ENCODE measurements around the gene DIRAS1. TPM values are rescaled to one million over a fixed set of nuclear protein-coding genes. Genes with fewer than 3 reads are reported as not detected.

The DIRAS1 gene
- total and polyA plus RNA-seq, 2 of the 8 experiments (the other 6 are each of a cell fraction or from before 2014, with no cell fraction given), result 20.2 to 22.3 TPM

GRCh38 chr19:2726904-2727639 is 5.9 kb upstream of the DIRAS1 start:
- Histone ChIP-seq H3K79me2 (ENCODE audit: control insufficient read depth in 1 of 2, insufficient read depth in 2 of 2, low read length in 2 of 2) (no peaks in the 10 kb centered on the region), H2BK20ac (ENCODE audit: low read length) (no peak overlapping the region), H3K9ac (replicated peaks in 1 of 4; ENCODE audit: extremely low read depth in 1 of 4, low read depth in 3 of 4, low read length in 3 of 4) (no peak overlapping the region), H2BK15ac (ENCODE audit: low read length) (no peak overlapping the region), H3K27ac (ENCODE audit: low read depth, low read length) (no peak overlapping the region), H2BK120ac (replicated peaks; ENCODE audit: low read depth, low read length) (no peak overlapping the region), H4K8ac (ENCODE audit: extremely low read depth, insufficient read depth, low read length) (no peak overlapping the region; the same call in 1 of the 2 replicates), H2AK5ac (ENCODE audit: low read depth, low read length) (no peak overlapping the region), H2BK12ac (ENCODE audit: low read depth, low read length) (no peak overlapping the region), H4K91ac (replicated peaks; ENCODE audit: insufficient read length, low read length) (no peak overlapping the region), H3K56ac (replicated peaks; ENCODE audit: insufficient read length, low read depth, low read length) (no peak overlapping the region), H4K20me1 (replicated peaks in 1 of 2; ENCODE audit: control insufficient read depth in 1 of 2, insufficient read depth in 2 of 2, low read length in 2 of 2) (peaks cover 0 to 2% of the 10 kb centered on the region in 2 experiments), H3K23me2 (ENCODE audit: low read depth, low read length) (no peaks in the 10 kb centered on the region), H3K4me3 (ENCODE audit: extremely low read depth in 1 of 4, insufficient read depth in 2 of 4, low read depth in 3 of 4, low read length in 4 of 4) (no peak overlapping the region), H4K5ac (ENCODE audit: insufficient read length, low read depth, low read length) (no peak overlapping the region), H3K23ac (ENCODE audit: insufficient read length) (no peak overlapping the region), H3K27me3 (replicated peaks in 1 of 4; ENCODE audit: control insufficient read depth in 3 of 4, extremely low read depth in 1 of 4, insufficient read depth in 3 of 4, low read length in 3 of 4) (peaks cover 0 to 5% (median 2%) of the 10 kb centered on the region in 4 experiments; a peak in 4 of 7 replicates), H3K4me2 (ENCODE audit: insufficient read depth in 1 of 2, low read depth in 2 of 2, low read length in 2 of 2) (peak overlapping the region in 1 of 2 experiments; percentile 46; a peak in 2 of 4 replicates), H3K79me1 (ENCODE audit: low read depth, low read length) (no peaks in the 10 kb centered on the region), H2AFZ (ENCODE audit: low read length) (no peak overlapping the region), H3K14ac (ENCODE audit: insufficient read length) (no peak overlapping the region), H2BK5ac (ENCODE audit: low read depth, low read length) (no peak overlapping the region), H3K4me1 (replicated peaks in 1 of 4; ENCODE audit: control insufficient read depth in 3 of 4, insufficient read depth in 4 of 4, low read length in 3 of 4) (peaks cover 0 to 9% (median 0%) of the 10 kb centered on the region in 4 experiments; a peak in 1 of 7 replicates), H3K9me3 (ENCODE audit: insufficient read depth in 2 of 2, low read depth in 1 of 2, low read length in 1 of 2) (no peaks in the 10 kb centered on the region), H3K36me3 (ENCODE audit: control insufficient read depth in 2 of 4, insufficient read depth in 4 of 4, low read length in 3 of 4) (no peaks in the 10 kb centered on the region), H3K4ac (replicated peaks; ENCODE audit: insufficient read length, low read depth, low read length) (no peak overlapping the region), H3K18ac (ENCODE audit: extremely low read depth, low read length) (no peak overlapping the region; the same call in 1 of the 2 replicates)
- DNase-seq (ENCODE audit: low read depth in 1 of 2, low spot score in 2 of 2), result no peak
- WGBS, 2 experiments (ENCODE audit: extremely low coverage in 1 of 2, insufficient coverage in 1 of 2, insufficient read length in 1 of 2, insufficient replicate concordance in 2 of 2, low coverage in 1 of 2, low lambda C conversion rate in 2 of 2, missing lambda C conversion rate in 1 of 2), result 66% methylated on average over 20 of the region's 26 CpGs; no CpG with 5 or more reads in 1 of the 2 experiments
- no peak for TF ChIP-seq BCL11A (IDR thresholded peaks at IDR 0.05; ENCODE audit: low read depth in 2 of 2, low read length in 2 of 2)
- TF ChIP-seq, protein P1, sequence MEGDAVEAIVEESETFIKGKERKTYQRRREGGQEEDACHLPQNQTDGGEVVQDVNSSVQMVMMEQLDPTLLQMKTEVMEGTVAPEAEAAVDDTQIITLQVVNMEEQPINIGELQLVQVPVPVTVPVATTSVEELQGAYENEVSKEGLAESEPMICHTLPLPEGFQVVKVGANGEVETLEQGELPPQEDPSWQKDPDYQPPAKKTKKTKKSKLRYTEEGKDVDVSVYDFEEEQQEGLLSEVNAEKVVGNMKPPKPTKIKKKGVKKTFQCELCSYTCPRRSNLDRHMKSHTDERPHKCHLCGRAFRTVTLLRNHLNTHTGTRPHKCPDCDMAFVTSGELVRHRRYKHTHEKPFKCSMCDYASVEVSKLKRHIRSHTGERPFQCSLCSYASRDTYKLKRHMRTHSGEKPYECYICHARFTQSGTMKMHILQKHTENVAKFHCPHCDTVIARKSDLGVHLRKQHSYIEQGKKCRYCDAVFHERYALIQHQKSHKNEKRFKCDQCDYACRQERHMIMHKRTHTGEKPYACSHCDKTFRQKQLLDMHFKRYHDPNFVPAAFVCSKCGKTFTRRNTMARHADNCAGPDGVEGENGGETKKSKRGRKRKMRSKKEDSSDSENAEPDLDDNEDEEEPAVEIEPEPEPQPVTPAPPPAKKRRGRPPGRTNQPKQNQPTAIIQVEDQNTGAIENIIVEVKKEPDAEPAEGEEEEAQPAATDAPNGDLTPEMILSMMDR (IDR thresholded peaks at IDR 0.05; ENCODE audit: control extremely low read depth in 1 of 3, insufficient read depth in 1 of 3, low read depth in 1 of 3, low read length in 3 of 3), result peak in 2 of 3 experiments; percentile 13 to 25; a peak in 2 of 4 replicates
- POLR2A ChIA-PET (ENCODE audit: partially characterized antibody), result interaction anchor here (0.7 to 0.8 kb wide), 2 partner anchors 12 to 250 kb away, joined by 3 to 4 read pairs; no protein-coding TSS in a partner anchor
- FAIRE-seq, result no peak
- CTCF ChIA-PET (ENCODE audit: partially characterized antibody), result interaction anchor here (0.7 to 3.8 kb wide), 16 partner anchors 13 to 299 kb away, joined by 3 to 14 read pairs (median 3); partner anchors contain the start of gene SLC39A3

All from H1 (cell line).